ENCODE data around the gene GTF3C1. TPM values are rescaled to one million over a fixed set of nuclear protein-coding genes. Genes with fewer than 3 reads are reported as not detected.

The GTF3C1 gene
- total and polyA plus RNA-seq, 2 of the 8 experiments (the other 6 are each of a cell fraction or from before 2014, with no cell fraction given) = 89.3 to 126 TPM

DNA sequence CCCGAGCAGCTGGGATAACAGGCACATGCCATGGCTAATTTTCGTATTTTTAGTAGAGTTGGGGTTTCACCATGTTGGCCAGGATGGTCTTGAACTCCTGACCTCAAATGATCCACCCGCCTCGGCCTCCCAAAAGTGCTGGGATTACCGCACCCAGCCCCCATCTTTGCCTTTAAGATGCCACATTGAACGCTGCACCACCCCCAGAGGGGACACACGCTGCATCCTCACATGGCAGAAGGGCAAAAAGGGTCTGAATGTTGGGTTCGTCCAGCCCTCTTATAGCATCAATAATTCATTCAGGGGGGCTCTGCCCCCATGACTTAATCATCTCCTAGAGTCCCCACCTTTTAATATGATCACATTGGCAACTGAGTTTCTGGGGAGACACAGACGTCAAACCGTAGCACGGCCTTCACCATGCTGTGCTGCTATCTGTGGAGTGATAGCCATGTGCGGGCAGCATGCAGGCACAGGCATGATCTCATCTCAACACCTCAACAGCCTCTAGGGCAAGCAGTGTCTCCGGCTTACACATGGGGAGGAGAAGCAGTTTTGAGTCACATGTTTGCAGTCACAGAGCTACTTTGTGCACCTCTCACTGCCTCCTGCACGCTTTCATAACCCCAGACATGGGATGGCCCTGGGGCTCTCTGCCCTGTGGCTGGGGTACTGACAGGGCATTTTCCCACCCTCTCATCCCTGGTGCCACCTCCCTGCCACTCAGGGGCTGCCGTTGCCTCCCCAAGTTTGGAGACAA is 117.8 kb downstream of the GTF3C1 start:
- CTCF ChIA-PET (ENCODE audit: partially characterized antibody) = no interaction called here

More for the DNA sequence above, 117.8 kb downstream of the GTF3C1 start:
- no peak overlapping the region for H3K56ac ChIP-seq (replicated peaks; ENCODE audit: insufficient read length, low read depth, low read length)
- no peaks in the 10 kb centered on the region for H3K23me2 ChIP-seq (ENCODE audit: low read depth, low read length)
- H3K9ac ChIP-seq (replicated peaks in 1 of 4; ENCODE audit: extremely low read depth in 1 of 4, low read depth in 3 of 4, low read length in 3 of 4) = no peak overlapping the region
- H3K9me3 ChIP-seq (ENCODE audit: insufficient read depth in 2 of 2, low read depth in 1 of 2, low read length in 1 of 2) = no peaks in the 10 kb centered on the region
- 0 out of 2 replicates have a peak overlapping the region, but pooled peaks have one; percentile 90 for H2BK20ac ChIP-seq (ENCODE audit: low read length)
- no peak overlapping the region for H2AK5ac ChIP-seq (ENCODE audit: low read depth, low read length)
- H3K23ac ChIP-seq (ENCODE audit: insufficient read length) = no peak overlapping the region
- no peak overlapping the region for H3K4ac ChIP-seq (replicated peaks; ENCODE audit: insufficient read length, low read depth, low read length)
- H3K27ac ChIP-seq (ENCODE audit: low read depth, low read length) = no peak overlapping the region
- H3K79me2 ChIP-seq (ENCODE audit: control insufficient read depth in 1 of 2, insufficient read depth in 2 of 2, low read length in 2 of 2) = no peaks in the 10 kb centered on the region
- H3K4me2 ChIP-seq (ENCODE audit: insufficient read depth in 1 of 2, low read depth in 2 of 2, low read length in 2 of 2) = no peak overlapping the region
- POLR2A ChIA-PET (ENCODE audit: partially characterized antibody) = no interaction called here
- H3K4me1 ChIP-seq (replicated peaks in 1 of 4; ENCODE audit: control insufficient read depth in 3 of 4, insufficient read depth in 4 of 4, low read length in 3 of 4) = no peaks in the 10 kb centered on the region
- H3K4me3 ChIP-seq (ENCODE audit: extremely low read depth in 1 of 4, insufficient read depth in 2 of 4, low read depth in 3 of 4, low read length in 4 of 4) = no peak overlapping the region
- 81% methylated on average over 13 of the region's 15 CpGs; no CpG with 5 or more reads in 1 of the 2 experiments for WGBS, 2 experiments (ENCODE audit: extremely low coverage in 1 of 2, insufficient coverage in 1 of 2, insufficient read length in 1 of 2, insufficient replicate concordance in 2 of 2, low coverage in 1 of 2, low lambda C conversion rate in 2 of 2, missing lambda C conversion rate in 1 of 2)
- H2AFZ ChIP-seq (ENCODE audit: low read length) = peak overlapping the region; percentile 37; the same call in 1 of the 2 replicates
- no peak overlapping the region for H4K5ac ChIP-seq (ENCODE audit: insufficient read length, low read depth, low read length)
- no peak overlapping the region; the same call in 1 of the 2 replicates for H3K18ac ChIP-seq (ENCODE audit: extremely low read depth, low read length)
- no peak overlapping the region for H2BK120ac ChIP-seq (replicated peaks; ENCODE audit: low read depth, low read length)
- H4K20me1 ChIP-seq (replicated peaks in 1 of 2; ENCODE audit: control insufficient read depth in 1 of 2, insufficient read depth in 2 of 2, low read length in 2 of 2) = no peaks in the 10 kb centered on the region
- H2BK15ac ChIP-seq (ENCODE audit: low read length) = no peak overlapping the region
- H3K36me3 ChIP-seq (ENCODE audit: control insufficient read depth in 2 of 4, insufficient read depth in 4 of 4, low read length in 3 of 4) = no peaks in the 10 kb centered on the region
- H3K79me1 ChIP-seq (ENCODE audit: low read depth, low read length) = no peaks in the 10 kb centered on the region
- no peak overlapping the region; the same call in 1 of the 2 replicates for H2BK5ac ChIP-seq (ENCODE audit: low read depth, low read length)
- H2BK12ac ChIP-seq (ENCODE audit: low read depth, low read length) = no peak overlapping the region
- no peak overlapping the region for H4K8ac ChIP-seq (ENCODE audit: extremely low read depth, insufficient read depth, low read length)
- no peak for TF ChIP-seq SIRT6 (IDR thresholded peaks at IDR 0.05; ENCODE audit: low read length)
- FAIRE-seq (no peak), DNase-seq (ENCODE audit: low read depth in 1 of 2, low spot score in 2 of 2) (peak in 1 of 2 experiments; percentile 32)
- H3K14ac ChIP-seq (ENCODE audit: insufficient read length) = no peak overlapping the region
- peak overlapping the region; percentile 27 for H4K91ac ChIP-seq (replicated peaks; ENCODE audit: insufficient read length, low read length)
- no peaks in the 10 kb centered on the region for H3K27me3 ChIP-seq (replicated peaks in 1 of 4; ENCODE audit: control insufficient read depth in 3 of 4, extremely low read depth in 1 of 4, insufficient read depth in 3 of 4, low read length in 3 of 4)
